Dendritic cell treated with granulocyte-macrophage colony-stimulating factor and Interleukin-4, amounts not matched to agents 40 ng/mL and 50 ng/mL, for 4 days (primary cell): Measurements from ENCODE around the gene ANKRD10.
"Not testable (repeated sequence)": the region's sequence is repeated elsewhere in the genome, so short reads cannot be mapped to it uniquely, and the experiment has no call there.

Source experiments
- H3K27ac Mint-ChIP-seq: one replicate; pipeline ENCODE4 v1.8.0; 2022; ENCODE audit warnings: mild to moderate bottlenecking, mixed read lengths
- H3K27me3 Mint-ChIP-seq: one replicate; pipeline ENCODE4 v1.8.0; 2022; ENCODE audit warnings: mild to moderate bottlenecking, mixed read lengths
- H3K36me3 Mint-ChIP-seq: one replicate; pipeline ENCODE4 v1.8.0; 2022; ENCODE audit warnings: low read depth, mixed read lengths
- H3K4me1 Mint-ChIP-seq: one replicate; pipeline ENCODE4 v1.8.0; 2022; ENCODE audit warnings: low read depth, mixed read lengths
- H3K4me3 Mint-ChIP-seq: one replicate; pipeline ENCODE4 v1.8.0; 2022; ENCODE audit warnings: mild to moderate bottlenecking, moderate library complexity, mixed read lengths
- H3K9me3 Mint-ChIP-seq: one replicate; pipeline ENCODE4 v1.8.0; 2022; ENCODE audit warnings: mixed read lengths
- intact Hi-C: fragments of 100-400 bp; cut with micrococcal nuclease; formaldehyde crosslinking; loops from one replicate; pipeline ENCODE4 v1.15.0; 2022

Gene ANKRD10

GRCh38 chr13:110837397-110838061 is 77.3 kb downstream of the ANKRD10 start:
- H3K4me1 Mint-ChIP-seq, H3K4me3 Mint-ChIP-seq, H3K27ac Mint-ChIP-seq, H3K36me3 Mint-ChIP-seq, intact Hi-C loops, H3K9me3 Mint-ChIP-seq: not testable (repeated sequence)
- H3K27me3 Mint-ChIP-seq = peaks cover 16% of the 10 kb centered on the region

GRCh38 chr13:110836605-110836903 is 78.3 kb downstream of the ANKRD10 start:
- no peaks in the 10 kb centered on the region for H3K36me3 Mint-ChIP-seq
- H3K9me3 Mint-ChIP-seq = no peaks in the 10 kb centered on the region
- H3K27me3 Mint-ChIP-seq = peaks cover 14% of the 10 kb centered on the region
- no peak overlapping the region for H3K4me3 Mint-ChIP-seq
- intact Hi-C loops = no loop called here
- H3K27ac Mint-ChIP-seq = no peak overlapping the region
- no peaks in the 10 kb centered on the region for H3K4me1 Mint-ChIP-seq

GRCh38 chr13:110835721-110836604 is 78.9 kb downstream of the ANKRD10 start:
- H3K4me3 Mint-ChIP-seq = no peak overlapping the region
- intact Hi-C loops = no loop called here

GRCh38 chr13:110834572-110834971 is 80.3 kb downstream of the ANKRD10 start:
- no peaks in the 10 kb centered on the region for H3K9me3 Mint-ChIP-seq
- intact Hi-C loops = no loop called here
- H3K4me3 Mint-ChIP-seq = no peak overlapping the region
- H3K27ac Mint-ChIP-seq = no peak overlapping the region
- H3K27me3 Mint-ChIP-seq = peaks cover 12% of the 10 kb centered on the region
- no peaks in the 10 kb centered on the region for H3K36me3 Mint-ChIP-seq
- H3K4me1 Mint-ChIP-seq = no peaks in the 10 kb centered on the region

More at GRCh38 chr13:110835721-110836604, 78.9 kb downstream of the ANKRD10 start:
- Mint-ChIP-seq H3K27me3 (peaks cover 11% of the 10 kb centered on the region), H3K9me3 (no peaks in the 10 kb centered on the region), H3K27ac (no peak overlapping the region), H3K4me1 (no peaks in the 10 kb centered on the region), H3K36me3 (no peaks in the 10 kb centered on the region)

- Mint-ChIP-seq H3K4me1 (no peaks in the 10 kb centered on the region), H3K27ac (no peak overlapping the region), H3K9me3 (peaks cover 15% of the 10 kb centered on the region), H3K36me3 (no peaks in the 10 kb centered on the region), H3K4me3 (no peak overlapping the region), H3K27me3 (peaks cover 13% of the 10 kb centered on the region)
- intact Hi-C loops = no loop called here
Measured at GRCh38 chr13:110832531-110832930, 82.3 kb downstream of the ANKRD10 start.

- H3K9me3 Mint-ChIP-seq = peaks cover 19% of the 10 kb centered on the region
- no peak overlapping the region for H3K4me3 Mint-ChIP-seq
- H3K27ac Mint-ChIP-seq = no peak overlapping the region
- H3K27me3 Mint-ChIP-seq = peaks cover 13% of the 10 kb centered on the region
- no peaks in the 10 kb centered on the region for H3K36me3 Mint-ChIP-seq
- H3K4me1 Mint-ChIP-seq = no peaks in the 10 kb centered on the region
- intact Hi-C loops = no loop called here
Measured at GRCh38 chr13:110832205-110832479, 82.7 kb downstream of the ANKRD10 start.

GRCh38 chr13:110831437-110832204 is 83.2 kb downstream of the ANKRD10 start:
- Mint-ChIP-seq H3K27me3 (peaks cover 13% of the 10 kb centered on the region), H3K4me3 (no peak overlapping the region), H3K9me3 (peaks cover 24% of the 10 kb centered on the region), H3K27ac (no peak overlapping the region), H3K4me1 (no peaks in the 10 kb centered on the region), H3K36me3 (no peaks in the 10 kb centered on the region)
- intact Hi-C loops = no loop called here

GRCh38 chr13:110830800-110831371 is 84.0 kb downstream of the ANKRD10 start:
- intact Hi-C loops = no loop called here
- no peak overlapping the region for H3K4me3 Mint-ChIP-seq
- no peaks in the 10 kb centered on the region for H3K36me3 Mint-ChIP-seq
- no peaks in the 10 kb centered on the region for H3K4me1 Mint-ChIP-seq
- H3K27me3 Mint-ChIP-seq = peaks cover 13% of the 10 kb centered on the region
- H3K9me3 Mint-ChIP-seq = peaks cover 25% of the 10 kb centered on the region
- H3K27ac Mint-ChIP-seq = no peak overlapping the region

- Mint-ChIP-seq H3K9me3 (peaks cover 25% of the 10 kb centered on the region), H3K36me3 (no peaks in the 10 kb centered on the region), H3K27me3 (peaks cover 10% of the 10 kb centered on the region), H3K4me3 (no peak overlapping the region), H3K4me1 (no peaks in the 10 kb centered on the region), H3K27ac (no peak overlapping the region)
- intact Hi-C loops = no loop called here
Measured at GRCh38 chr13:110830331-110830730, 84.5 kb downstream of the ANKRD10 start.

- Mint-ChIP-seq H3K27me3 (peaks cover 8% of the 10 kb centered on the region), H3K4me3 (no peak overlapping the region), H3K9me3 (peaks cover 25% of the 10 kb centered on the region), H3K4me1 (no peaks in the 10 kb centered on the region), H3K36me3 (no peaks in the 10 kb centered on the region), H3K27ac (no peak overlapping the region)
- intact Hi-C loops = no loop called here
Measured at GRCh38 chr13:110829486-110829885, 85.4 kb downstream of the ANKRD10 start.

- Mint-ChIP-seq H3K36me3 (no peaks in the 10 kb centered on the region), H3K27ac (no peak overlapping the region), H3K4me3 (no peak overlapping the region), H3K9me3 (peaks cover 25% of the 10 kb centered on the region), H3K4me1 (no peaks in the 10 kb centered on the region), H3K27me3 (peaks cover 8% of the 10 kb centered on the region)
- intact Hi-C loops = no loop called here
Measured at GRCh38 chr13:110828705-110829104, 86.2 kb downstream of the ANKRD10 start.
